Activated gamma-delta T cell treated with Interleukin-2 at 50 U/mL for 16 hours (primary cell): ENCODE results near the gene CCDC106.
A peak's percentile ranks its signal among the peaks of the same experiment; 100 is the strongest.

Experiments used
- DNase-seq: peaks from one replicate; pipeline ENCODE4 v3.0.0-alpha.2; 2020

Gene CCDC106

GRCh38 chr19:55614711-55615542, 33.1 kb upstream of the CCDC106 start:
- DNase-seq, result no peak

- no peak for DNase-seq
Measured at GRCh38 chr19:55615543-55616394, 32.2 kb upstream of the CCDC106 start.

- no peak for DNase-seq
Measured at GRCh38 chr19:55616395-55616875, 31.6 kb upstream of the CCDC106 start.

GRCh38 chr19:55617426-55617825, 30.6 kb upstream of the CCDC106 start:
- DNase-seq, result no peak

- no peak for DNase-seq
Measured at GRCh38 chr19:55618426-55618825, 29.6 kb upstream of the CCDC106 start.

- no peak for DNase-seq
Measured at GRCh38 chr19:55619286-55619685, 28.7 kb upstream of the CCDC106 start.

- DNase-seq, result no peak
Measured at GRCh38 chr19:55620410-55621204, 27.4 kb upstream of the CCDC106 start.

GRCh38 chr19:55621205-55621672, 26.8 kb upstream of the CCDC106 start:
- DNase-seq, result no peak

- DNase-seq, result no peak
Measured at GRCh38 chr19:55621673-55622231, 26.3 kb upstream of the CCDC106 start.

- no peak for DNase-seq
Measured at GRCh38 chr19:55622242-55622969, 25.6 kb upstream of the CCDC106 start.

GRCh38 chr19:55623130-55623529, 24.9 kb upstream of the CCDC106 start:
- no peak for DNase-seq

- no peak for DNase-seq
Measured at GRCh38 chr19:55623561-55623960, 24.5 kb upstream of the CCDC106 start.

GRCh38 chr19:55624109-55625003, 23.7 kb upstream of the CCDC106 start, which contains the start of gene ZNF784:
TSS of gene ZNF784 (minus strand) at chr19:55624566. CDS start at chr19:55624561, 5 bp downstream.
- peak; percentile 93 for DNase-seq

GRCh38 chr19:55625004-55625326, 23.0 kb upstream of the CCDC106 start:
- no peak for DNase-seq

- DNase-seq, result peak; percentile 50
Measured at GRCh38 chr19:55626350-55626749, 21.7 kb upstream of the CCDC106 start.

- DNase-seq, result peak; percentile 95
Measured at GRCh38 chr19:55632463-55632834, 15.6 kb upstream of the CCDC106 start.

GRCh38 chr19:55633861-55634260, 14.2 kb upstream of the CCDC106 start:
- no peak for DNase-seq

- DNase-seq, result no peak
Measured at GRCh38 chr19:55635334-55635717, 12.7 kb upstream of the CCDC106 start.

GRCh38 chr19:55635856-55636440, 12.1 kb upstream of the CCDC106 start:
- DNase-seq, result no peak

GRCh38 chr19:55636723-55637122, 11.3 kb upstream of the CCDC106 start:
- DNase-seq, result no peak
